SK-N-MC (cell line): ENCODE results near the gene CASP7.

ENCODE experiments used
- EZH2 ChIP-seq: fragments of 200-600 bp; sonication (generic); IDR thresholded peaks from one replicate; pipeline ENCODE4 v1.6.1; 2017; ENCODE audit warnings: antibody characterized with exemption
- FOXP2 ChIP-seq: optimal IDR thresholded peaks from 2 replicates; pipeline ENCODE3; 2011; ENCODE audit warnings: mild to moderate bottlenecking, moderate library complexity; ENCODE audit not compliant: insufficient read depth; ENCODE audit errors: extremely low read length, control extremely low read depth
- POLR2AphosphoS5 ChIP-seq: IDR thresholded peaks from 2 replicates; pipeline ENCODE4 v1.6.1; 2012; ENCODE audit warnings: mild to moderate bottlenecking, low read depth, low read length, borderline replicate concordance

DNA sequence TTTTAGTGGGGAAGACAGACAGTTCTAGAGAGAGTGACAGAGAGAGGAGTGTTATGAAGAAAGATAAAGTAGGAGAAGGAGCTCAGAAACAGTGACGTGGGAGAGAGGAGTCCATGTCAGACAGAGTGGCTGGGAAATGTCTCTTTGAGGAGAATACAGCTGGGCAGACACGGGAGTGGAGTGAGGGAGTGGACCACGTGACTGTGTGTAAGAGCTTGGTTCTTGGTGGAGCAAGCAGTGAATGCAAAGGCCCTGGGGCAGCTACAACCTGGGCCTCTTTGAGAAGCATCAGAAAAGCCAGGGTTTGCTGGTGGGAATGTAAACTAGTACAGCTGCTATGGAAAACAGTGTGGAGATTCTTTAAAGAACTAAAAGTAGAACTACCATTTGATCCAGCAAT, 59.9 kb downstream of the CASP7 start:
- TF ChIP-seq POLR2AphosphoS5 (no peak), EZH2 (no peak), FOXP2 (no peak)
